Tibial artery (tissue), 4 donors: ENCODE results near the gene SLC8A3.

Experiments
- DNase-seq, 2 donors: peaks; one replicate each; pipeline ENCODE4 v3.0.0-alpha.2; 2019
- H3K27ac ChIP-seq, 2 donors: fragments of 200-600 bp; sonication (generic) in 1 of 2; 1 replicate in 1 of 2; 2 replicates in 1 of 2; pipeline ENCODE4 v1.5.1; 2018 to 2019; ENCODE audit warnings: mild to moderate bottlenecking in 1 of 2
- H3K27me3 ChIP-seq, 2 donors: fragments of 200-600 bp; sonication (generic) in 1 of 2; one replicate each; pipeline versions ENCODE4 v1.5.1 to v1.6.0; 2016 to 2019
- H3K36me3 ChIP-seq, 3 donors: fragments of 200-600 bp; sonication (generic) in 2 of 3; one replicate each; pipeline ENCODE4 v1.5.1; 2016 to 2019; ENCODE audit warnings: mild to moderate bottlenecking in 2 of 3
- H3K4me1 ChIP-seq, 4 donors: fragments of 200-600 bp; sonication (generic) in 2 of 4; 1 replicate in 3 of 4; 2 replicates in 1 of 4; pipeline ENCODE4 v1.5.1; 2016 to 2019
- H3K4me3 ChIP-seq, 2 donors: fragments of 200-600 bp; sonication (generic) in 1 of 2; 1 replicate in 1 of 2; 2 replicates in 1 of 2; pipeline ENCODE4 v1.5.1; 2018 to 2019; ENCODE audit warnings: mild to moderate bottlenecking in 2 of 2
- H3K9me3 ChIP-seq, 3 donors: fragments of 200-600 bp; sonication (generic) in 1 of 3; one replicate each; pipeline ENCODE4 v1.5.1; 2016 to 2019
- intact Hi-C: fragments of 100-400 bp; cut with DNase I; formaldehyde crosslinking; loops from one replicate; pipeline ENCODE4 v1.15.0; 2023; ENCODE audit warnings: low total_unique reads
- TF ChIP-seq, protein P1 (sequence below), 2 experiments: fragments of 200-600 bp in 1 of 2; fragments of 450-650 bp in 1 of 2; IDR thresholded peaks; one replicate each; pipeline ENCODE4 v1.5.1; 2017 to 2019; ENCODE audit warnings: antibody characterized with exemption in 2 of 2, mild to moderate bottlenecking in 1 of 2, moderate library complexity in 1 of 2

SLC8A3 gene

GRCh38 chr14:70064136-70064865 is 124.5 kb downstream of the SLC8A3 start:
- Histone ChIP-seq H3K36me3 (no peaks in the 10 kb centered on the region), H3K27me3 (peaks cover 0 to 4% of the 10 kb centered on the region in 2 donors), H3K9me3 (no peaks in the 10 kb centered on the region), H3K4me1 (no peaks in the 10 kb centered on the region), H3K4me3 (no peak overlapping the region), H3K27ac (no peak overlapping the region)
- DNase-seq, result no peak
- intact Hi-C loops, result no loop called here
- TF ChIP-seq, protein P1, sequence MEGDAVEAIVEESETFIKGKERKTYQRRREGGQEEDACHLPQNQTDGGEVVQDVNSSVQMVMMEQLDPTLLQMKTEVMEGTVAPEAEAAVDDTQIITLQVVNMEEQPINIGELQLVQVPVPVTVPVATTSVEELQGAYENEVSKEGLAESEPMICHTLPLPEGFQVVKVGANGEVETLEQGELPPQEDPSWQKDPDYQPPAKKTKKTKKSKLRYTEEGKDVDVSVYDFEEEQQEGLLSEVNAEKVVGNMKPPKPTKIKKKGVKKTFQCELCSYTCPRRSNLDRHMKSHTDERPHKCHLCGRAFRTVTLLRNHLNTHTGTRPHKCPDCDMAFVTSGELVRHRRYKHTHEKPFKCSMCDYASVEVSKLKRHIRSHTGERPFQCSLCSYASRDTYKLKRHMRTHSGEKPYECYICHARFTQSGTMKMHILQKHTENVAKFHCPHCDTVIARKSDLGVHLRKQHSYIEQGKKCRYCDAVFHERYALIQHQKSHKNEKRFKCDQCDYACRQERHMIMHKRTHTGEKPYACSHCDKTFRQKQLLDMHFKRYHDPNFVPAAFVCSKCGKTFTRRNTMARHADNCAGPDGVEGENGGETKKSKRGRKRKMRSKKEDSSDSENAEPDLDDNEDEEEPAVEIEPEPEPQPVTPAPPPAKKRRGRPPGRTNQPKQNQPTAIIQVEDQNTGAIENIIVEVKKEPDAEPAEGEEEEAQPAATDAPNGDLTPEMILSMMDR (IDR thresholded peaks at IDR 0.05), result no peak

DNA sequence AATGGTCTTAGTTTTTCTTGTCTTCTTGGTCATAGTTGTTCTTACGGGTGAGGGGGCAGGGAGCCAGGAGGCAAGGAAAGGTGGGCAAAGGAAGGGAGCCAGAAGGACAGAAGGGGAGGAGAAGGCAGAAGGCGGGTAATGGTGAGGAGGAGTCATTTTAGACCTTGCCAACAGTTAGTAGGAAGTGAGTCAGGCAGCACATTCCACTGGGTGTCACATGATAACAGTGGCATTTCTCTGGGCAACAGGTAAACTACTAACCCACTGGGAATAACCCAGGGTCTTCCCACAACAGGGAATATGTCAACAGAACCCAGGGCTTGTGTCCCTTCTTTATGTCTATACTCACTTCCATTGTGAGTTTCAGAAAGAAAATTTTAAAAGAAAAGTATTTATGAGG is 127.6 kb downstream of the SLC8A3 start:
- H3K36me3 ChIP-seq, result no peaks in the 10 kb centered on the region
- TF ChIP-seq, protein P1 (IDR thresholded peaks at IDR 0.05), result no peak
- H3K27ac ChIP-seq, result no peak overlapping the region
- intact Hi-C loops, result no loop called here
- peaks cover 0 to 4% of the 10 kb centered on the region in 2 donors for H3K27me3 ChIP-seq
- no peak for DNase-seq
- H3K4me3 ChIP-seq, result no peak overlapping the region
- no peaks in the 10 kb centered on the region for H3K9me3 ChIP-seq
- no peaks in the 10 kb centered on the region for H3K4me1 ChIP-seq

GRCh38 chr14:70059545-70059944 is 129.2 kb downstream of the SLC8A3 start:
- TF ChIP-seq, protein P1 (IDR thresholded peaks at IDR 0.05), result no peak
- DNase-seq, result no peak
- intact Hi-C loops, result no loop called here

GRCh38 chr14:70057519-70058136 is 131.1 kb downstream of the SLC8A3 start:
- TF ChIP-seq, protein P1 (IDR thresholded peaks at IDR 0.05), result no peak
- Histone ChIP-seq H3K4me1 (no peaks in the 10 kb centered on the region), H3K4me3 (no peak overlapping the region), H3K27ac (no peak overlapping the region), H3K36me3 (no peaks in the 10 kb centered on the region), H3K9me3 (no peaks in the 10 kb centered on the region), H3K27me3 (peaks cover 0 to 4% of the 10 kb centered on the region in 2 donors)
- intact Hi-C loops, result no loop called here
- DNase-seq, result no peak

More at GRCh38 chr14:70059545-70059944, 129.2 kb downstream of the SLC8A3 start:
- H3K36me3 ChIP-seq, result no peaks in the 10 kb centered on the region
- H3K4me3 ChIP-seq, result no peak overlapping the region
- H3K4me1 ChIP-seq, result no peaks in the 10 kb centered on the region
- H3K27ac ChIP-seq, result no peak overlapping the region
- peaks cover 0 to 4% of the 10 kb centered on the region in 2 donors for H3K27me3 ChIP-seq
- no peaks in the 10 kb centered on the region for H3K9me3 ChIP-seq

- Histone ChIP-seq H3K9me3 (no peaks in the 10 kb centered on the region), H3K36me3 (no peaks in the 10 kb centered on the region), H3K4me3 (no peak overlapping the region), H3K4me1 (no peaks in the 10 kb centered on the region), H3K27ac (no peak overlapping the region), H3K27me3 (no peaks in the 10 kb centered on the region)
- DNase-seq, result no peak
- intact Hi-C loops, result no loop called here
- TF ChIP-seq, protein P1 (IDR thresholded peaks at IDR 0.05), result no peak
Observed at GRCh38 chr14:70052990-70053389, 135.8 kb downstream of the SLC8A3 start.
